ENCODE measurements around the gene EMILIN2.

- TF ChIP-seq BHLHE40 (IDR thresholded peaks at IDR 0.05; ENCODE audit: low read depth, low read length) (no peak), RAD21 (conservative IDR thresholded peaks at IDR 0.05 in 1 of 2, IDR thresholded peaks at IDR 0.05 in 1 of 2) (no peak), CTCF (IDR thresholded peaks at IDR 0.05) (no peak), ELK1 (IDR thresholded peaks at IDR 0.05; ENCODE audit: low read depth, low read length) (no peak), POLR2A (IDR thresholded peaks at IDR 0.05; ENCODE audit: low read length) (no peak), CBX8 (IDR thresholded peaks at IDR 0.05) (no peak), SMC3 (IDR thresholded peaks at IDR 0.05) (no peak), POLR2AphosphoS2 (conservative IDR thresholded peaks at IDR 0.05; ENCODE audit: low read length) (no peak), RNF2 (IDR thresholded peaks at IDR 0.05; ENCODE audit: borderline replicate concordance, low read depth) (no peak), E2F6 (IDR thresholded peaks at IDR 0.05; ENCODE audit: borderline replicate concordance, low read depth) (no peak), PBX3 (IDR thresholded peaks at IDR 0.05) (no peak)
Measured at GRCh38 chr18:2910261-2910660, 63.5 kb downstream of the EMILIN2 start.
